Globus pallidus (tissue), 1 donor: ENCODE measurements around the gene CAVIN1.
"Not testable (repeated sequence)": the region's sequence is repeated elsewhere in the genome, so short reads cannot be mapped to it uniquely, and the experiment has no call there.

Experiments
- DNase-seq: peaks from one replicate; pipeline ENCODE4 v3.0.0-alpha.2; 2015; ENCODE audit warnings: low spot score

The CAVIN1 gene, protein sequence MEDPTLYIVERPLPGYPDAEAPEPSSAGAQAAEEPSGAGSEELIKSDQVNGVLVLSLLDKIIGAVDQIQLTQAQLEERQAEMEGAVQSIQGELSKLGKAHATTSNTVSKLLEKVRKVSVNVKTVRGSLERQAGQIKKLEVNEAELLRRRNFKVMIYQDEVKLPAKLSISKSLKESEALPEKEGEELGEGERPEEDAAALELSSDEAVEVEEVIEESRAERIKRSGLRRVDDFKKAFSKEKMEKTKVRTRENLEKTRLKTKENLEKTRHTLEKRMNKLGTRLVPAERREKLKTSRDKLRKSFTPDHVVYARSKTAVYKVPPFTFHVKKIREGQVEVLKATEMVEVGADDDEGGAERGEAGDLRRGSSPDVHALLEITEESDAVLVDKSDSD

DNA sequence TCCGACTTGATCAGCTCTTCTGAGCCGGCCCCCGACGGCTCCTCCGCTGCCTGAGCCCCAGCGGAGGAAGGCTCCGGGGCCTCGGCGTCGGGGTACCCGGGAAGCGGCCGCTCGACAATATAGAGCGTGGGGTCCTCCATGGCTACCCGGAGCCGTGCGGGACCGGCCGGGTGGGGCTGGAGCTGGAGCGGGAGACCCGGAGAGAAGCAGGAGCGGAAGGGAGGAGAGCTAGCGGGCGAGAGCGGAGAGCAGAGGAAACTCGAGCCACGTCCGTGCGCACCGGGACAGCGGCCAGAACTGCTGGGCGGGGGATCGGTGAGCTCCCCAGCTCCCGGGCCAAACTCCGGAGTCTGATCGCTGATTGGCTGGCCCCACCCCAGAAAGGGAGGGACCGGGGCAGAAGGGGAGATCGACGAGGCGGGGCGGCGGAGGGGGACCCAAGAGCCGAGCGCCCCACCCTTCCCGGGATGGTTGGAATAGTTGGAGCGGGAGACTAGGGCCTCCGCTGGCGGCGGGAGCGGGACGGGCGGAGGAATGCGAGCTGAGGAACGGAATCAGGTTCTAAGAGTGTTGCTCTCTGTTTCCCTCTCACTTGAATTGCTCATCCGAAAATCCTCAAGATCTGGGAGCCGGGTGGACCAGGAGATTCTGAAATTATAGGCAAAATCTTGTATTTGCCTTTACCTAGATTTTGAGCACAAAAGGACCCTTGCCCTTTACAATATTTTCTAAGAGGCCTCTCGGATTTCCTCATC, at the start of gene CAVIN1:
CAVIN1 (minus strand) TSS at position 299 of the 755 bp plus-strand sequence; CDS start at position 140, 159 bp downstream.
- DNase-seq, result peak; percentile 92

- no peak for DNase-seq
Observed at GRCh38 chr17:42467889-42468288, 44.8 kb upstream of the CAVIN1 start.

DNA sequence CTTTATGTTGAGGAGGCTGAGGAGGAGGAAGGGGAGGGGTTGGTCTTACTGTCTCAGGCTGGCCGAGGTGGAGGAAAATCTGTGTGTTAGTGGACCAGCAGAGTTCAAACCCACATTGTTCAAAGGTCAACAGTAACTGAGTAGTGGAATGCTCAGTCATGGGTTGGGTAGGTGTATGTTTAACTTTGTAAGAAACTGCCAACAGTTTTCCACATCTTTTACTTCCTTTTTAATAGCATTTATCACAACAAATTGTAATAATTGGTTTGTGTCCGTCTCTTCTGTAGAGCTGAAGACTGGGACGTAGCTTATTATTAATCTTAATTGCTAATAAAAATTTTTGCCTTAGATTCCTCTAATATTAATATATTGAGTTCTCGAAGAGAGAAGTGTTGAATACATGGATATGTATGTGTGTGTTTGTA, 40.9 kb upstream of the CAVIN1 start:
- no peak for DNase-seq

DNA sequence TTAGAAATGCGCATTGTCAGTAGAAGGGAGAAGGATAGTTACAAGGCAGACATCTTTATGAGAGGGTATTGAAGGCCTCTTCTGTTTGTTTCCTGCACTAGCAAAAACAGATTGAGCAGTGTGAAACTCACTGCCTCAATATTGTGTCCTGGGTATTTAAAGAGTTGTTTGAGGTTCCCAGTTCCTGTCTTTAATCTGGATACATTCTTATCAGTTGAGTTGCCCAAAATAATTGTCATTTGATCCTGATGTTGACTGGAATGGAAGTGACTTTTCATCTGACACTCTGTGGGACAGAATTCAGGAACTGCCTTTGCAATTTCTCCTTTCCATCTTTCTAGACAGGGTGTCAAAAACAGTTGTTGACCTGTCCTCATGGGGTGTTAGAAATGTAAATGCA, 37.3 kb upstream of the CAVIN1 start:
- no peak for DNase-seq

GRCh38 chr17:42459801-42460281, 36.8 kb upstream of the CAVIN1 start:
- peak; percentile 64 for DNase-seq

DNA sequence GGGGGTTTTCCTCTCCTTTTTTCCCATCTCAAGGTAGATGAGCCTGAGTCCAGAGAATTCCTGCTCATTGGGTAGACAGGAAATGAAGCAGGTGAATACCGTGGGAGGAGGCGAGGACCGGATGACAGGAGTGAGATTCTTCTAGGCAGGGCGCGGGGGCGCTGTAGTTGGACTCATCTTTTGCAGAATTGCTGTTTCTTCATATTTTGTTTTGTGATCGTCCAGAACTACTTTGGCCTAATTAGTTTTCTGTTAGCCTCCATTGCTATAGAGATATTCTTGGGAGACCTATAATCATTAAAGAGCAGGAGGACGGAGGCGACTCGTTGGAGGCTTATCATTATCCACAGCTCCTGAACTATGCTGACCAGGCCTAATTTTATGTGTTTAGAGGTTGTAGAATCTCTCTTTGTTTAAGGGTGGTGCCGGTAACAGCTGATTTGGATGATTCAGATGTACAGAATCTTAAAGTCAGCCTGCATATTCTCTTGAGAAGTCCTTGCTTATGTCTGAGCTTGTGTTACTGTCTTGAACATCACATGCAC, 36.3 kb upstream of the CAVIN1 start:
- DNase-seq, result peak; percentile 74

- DNase-seq, result peak; percentile 89
Observed at GRCh38 chr17:42458497-42459255, 35.6 kb upstream of the CAVIN1 start, which contains the start of gene ATP6V0A1. Gene ATP6V0A1, plus strand, starts transcription at chr17:42458878. Its CDS starts 2,017 bp downstream, at chr17:42460895.

DNA sequence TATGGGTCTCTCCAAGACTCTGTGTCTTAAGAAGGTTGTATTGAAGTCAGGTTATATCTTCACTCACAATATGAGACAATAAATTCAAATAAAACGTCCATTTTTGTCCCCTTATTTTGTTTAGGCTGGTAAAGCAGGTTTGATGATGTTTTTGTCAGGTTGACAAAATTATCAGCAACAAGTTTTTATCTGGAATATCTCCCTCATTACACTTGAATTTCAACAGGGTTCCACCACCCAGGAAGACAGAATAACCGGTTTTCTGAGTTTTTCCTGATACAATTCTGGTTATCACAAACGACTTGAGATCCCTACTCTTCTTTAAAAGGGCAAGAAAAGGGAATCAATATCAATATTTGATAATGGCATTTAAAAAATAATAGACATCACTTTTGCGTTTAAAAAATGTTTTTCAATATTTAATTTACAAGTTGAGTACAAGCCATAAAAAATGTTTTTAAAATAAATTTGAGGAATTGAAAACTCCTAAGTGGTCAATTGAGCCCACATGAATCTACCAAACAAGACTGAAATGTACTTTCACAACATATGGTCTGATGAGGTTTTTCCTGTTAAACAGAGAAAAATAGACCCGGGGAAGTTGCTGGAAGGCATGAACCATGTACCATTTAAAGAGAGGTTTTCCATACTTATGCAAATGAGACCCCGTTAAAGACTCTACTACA, 34.2 kb upstream of the CAVIN1 start:
- peak; percentile 40 for DNase-seq

GRCh38 chr17:42456223-42457106, 33.4 kb upstream of the CAVIN1 start:
- peak; percentile 61 for DNase-seq

DNA sequence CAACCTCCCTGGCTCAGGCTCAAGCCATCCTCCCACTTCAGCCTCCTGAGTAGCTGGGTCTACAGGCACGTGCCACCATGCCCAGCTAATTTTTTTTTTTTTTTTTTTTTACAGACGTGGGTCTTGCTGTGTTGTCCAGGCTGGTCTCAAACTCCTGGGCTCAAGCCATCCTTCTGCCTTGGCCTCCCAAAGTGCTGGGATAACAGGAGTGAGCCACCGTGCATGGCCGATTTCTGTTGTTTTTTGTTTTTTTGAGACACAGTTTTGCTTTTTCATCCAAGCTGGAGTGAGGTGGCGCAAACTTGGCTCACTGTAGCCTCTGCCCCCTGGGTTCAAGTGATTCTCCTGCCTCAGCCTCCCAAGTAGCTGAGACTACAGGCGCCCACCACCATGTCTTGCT, 31.9 kb upstream of the CAVIN1 start:
- not testable (repeated sequence) for DNase-seq

- DNase-seq, result no peak
Observed at GRCh38 chr17:42453439-42453838, 30.4 kb upstream of the CAVIN1 start.

DNA sequence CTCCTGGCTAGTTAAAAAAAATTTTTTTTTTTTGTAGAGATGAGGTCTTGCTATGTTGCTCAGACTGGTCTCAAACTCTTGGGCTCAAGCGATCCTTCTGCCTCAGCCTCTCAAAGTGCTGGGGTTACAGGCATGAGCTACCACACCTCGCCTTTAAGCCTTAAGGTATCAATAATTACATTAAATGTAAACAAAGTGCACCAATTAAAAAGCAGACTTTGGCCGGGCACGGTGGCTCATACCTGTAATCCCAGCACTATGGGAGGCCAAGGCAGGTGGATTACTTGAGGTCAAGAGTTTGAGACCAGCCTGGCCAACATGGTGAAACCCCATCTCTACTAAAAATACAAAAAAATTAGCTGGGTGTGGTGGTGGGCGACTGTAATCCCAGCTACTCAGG, 28.2 kb upstream of the CAVIN1 start:
- not testable (repeated sequence) for DNase-seq

DNA sequence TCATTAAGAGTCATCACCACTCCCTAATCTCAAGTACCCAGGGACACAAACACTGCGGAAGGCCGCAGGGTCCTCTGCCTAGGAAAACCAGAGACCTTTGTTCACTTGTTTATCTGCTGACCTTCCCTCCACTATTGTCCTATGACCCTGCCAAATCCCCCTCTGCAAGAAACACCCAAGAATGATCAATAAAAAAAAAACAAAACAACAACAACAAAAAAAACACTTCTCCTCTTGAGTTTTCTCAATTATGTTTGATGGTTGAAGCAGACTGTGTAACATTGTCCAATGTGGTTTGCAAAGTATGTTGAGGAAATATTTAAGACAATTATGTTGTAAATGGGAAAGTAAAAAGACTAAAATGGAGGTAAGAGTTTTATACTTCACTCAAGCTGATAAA, 26.8 kb upstream of the CAVIN1 start:
- DNase-seq, result not testable (repeated sequence)

DNA sequence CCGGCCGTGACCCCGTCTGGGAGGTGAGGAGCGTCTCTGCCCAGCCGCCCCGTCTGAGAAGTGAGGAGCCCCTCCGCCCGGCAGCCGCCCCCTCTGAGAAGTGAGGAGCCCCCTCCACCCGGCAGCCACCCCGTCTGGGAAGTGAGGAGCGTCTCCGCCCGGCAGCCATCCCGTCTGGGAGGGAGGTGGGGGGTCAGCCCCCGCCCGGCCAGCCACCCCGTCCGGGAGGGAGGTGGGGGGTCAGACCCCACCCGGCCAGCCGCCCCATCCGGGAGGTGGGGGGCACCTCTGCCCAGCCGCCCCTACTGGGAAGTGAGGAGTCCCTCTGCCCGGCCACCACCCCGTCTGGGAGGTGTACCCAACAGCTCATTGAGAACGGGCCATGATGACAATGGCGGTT, 26.1 kb upstream of the CAVIN1 start:
- not testable (repeated sequence) for DNase-seq

DNA sequence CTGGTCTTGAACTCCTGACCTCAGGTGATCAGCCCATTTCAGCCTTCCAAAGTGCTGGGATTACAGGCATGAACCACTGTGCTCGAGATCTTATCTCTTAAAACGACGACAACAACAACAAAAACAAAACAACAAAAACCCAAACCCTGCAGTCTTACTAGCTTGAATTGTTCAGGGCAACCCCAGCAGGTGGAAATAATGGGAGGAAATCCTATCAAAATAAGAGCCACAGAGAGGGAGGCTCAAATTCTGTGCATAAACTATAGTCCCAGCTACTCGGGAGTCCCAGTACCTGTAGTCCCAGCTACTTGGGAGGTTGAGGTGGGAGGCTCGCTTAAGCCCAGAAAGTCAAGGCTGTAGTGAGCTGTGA, 19.1 kb upstream of the CAVIN1 start:
- no peak for DNase-seq

DNA sequence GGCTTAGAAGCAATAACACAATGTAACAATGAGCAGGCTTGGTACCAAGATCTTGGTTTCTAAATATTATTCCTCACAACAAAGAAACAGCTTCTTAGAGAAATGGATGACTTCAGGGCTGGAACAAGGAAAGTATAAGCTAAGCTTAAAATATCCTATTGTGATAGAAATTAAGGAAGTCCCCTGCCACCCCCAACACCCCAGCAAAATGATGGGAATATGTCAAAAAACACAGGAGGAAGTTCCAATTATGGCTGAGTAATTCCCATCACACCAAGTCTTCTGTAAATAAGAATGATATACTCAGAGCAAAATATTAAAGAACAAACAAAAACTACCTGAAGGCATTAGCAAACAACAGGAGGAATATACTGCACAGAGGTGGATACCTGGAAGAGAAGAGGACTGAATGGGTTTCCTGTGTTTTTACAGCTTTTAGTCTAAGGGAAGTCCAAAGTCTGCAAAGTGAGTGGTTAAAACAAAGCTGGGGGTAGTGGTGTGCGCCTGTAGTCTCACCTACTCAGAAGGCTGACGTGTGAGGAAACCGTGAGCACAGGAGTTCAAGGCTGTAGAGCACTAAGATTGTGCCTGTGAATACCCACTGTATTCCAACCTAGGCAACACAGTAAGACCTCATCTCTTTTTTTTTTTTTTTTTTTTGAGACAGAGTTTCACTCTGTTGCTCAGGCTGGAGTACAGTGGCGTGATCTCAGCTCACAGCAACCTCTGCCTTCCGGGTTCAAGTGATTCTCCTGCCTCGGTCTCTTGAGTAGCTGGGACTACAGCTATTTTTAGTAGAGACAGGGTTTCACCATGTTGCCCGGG, 18.5 kb upstream of the CAVIN1 start:
- DNase-seq, result no peak

- no peak for DNase-seq
Observed at GRCh38 chr17:42438600-42439567, 15.8 kb upstream of the CAVIN1 start.

DNA sequence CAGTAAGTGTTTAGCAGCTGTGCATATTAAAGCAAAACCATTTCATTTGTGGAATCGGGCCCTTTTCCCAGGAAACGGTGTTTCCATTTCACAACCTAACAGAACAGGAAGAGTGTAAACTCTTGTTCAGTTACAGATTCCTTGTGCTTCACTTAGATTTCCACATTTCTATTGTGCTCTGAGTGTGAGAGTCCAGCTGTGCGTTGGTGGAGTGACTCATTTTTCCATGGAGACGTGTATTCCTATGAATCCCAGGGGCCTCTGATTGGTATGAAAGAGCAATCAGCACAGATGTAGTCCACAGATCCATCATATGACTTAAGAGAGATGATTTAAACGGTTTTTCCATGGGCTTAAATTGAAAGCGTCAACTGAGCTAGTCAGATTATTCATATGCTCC, 13.3 kb upstream of the CAVIN1 start:
- DNase-seq, result no peak
